RKO (cell line): Measurements from ENCODE around the gene LDLRAD3.

Experiments
- DNase-seq: peaks from one replicate; pipeline ENCODE4 v3.0.0-alpha.2; 2016; ENCODE audit warnings: low spot score

The LDLRAD3 gene

DNA sequence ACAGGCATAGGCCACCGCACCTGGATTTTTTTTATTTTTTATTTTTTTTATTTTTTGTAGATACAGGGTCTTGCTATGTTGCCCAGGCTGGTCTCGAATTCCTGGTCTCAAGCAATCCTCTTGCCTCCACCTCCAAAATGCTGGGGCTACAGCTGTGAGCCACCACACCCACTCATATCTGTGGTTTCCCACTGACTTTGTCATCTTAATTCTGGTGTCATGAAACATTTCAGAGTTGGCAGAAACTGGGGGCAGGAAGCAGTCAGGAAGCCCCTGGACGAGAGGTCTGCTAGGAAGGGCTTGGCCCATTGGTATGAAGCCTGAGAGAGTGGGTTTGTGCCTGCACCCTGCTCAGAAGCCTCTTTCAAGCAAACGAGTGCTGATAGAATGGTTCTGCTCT, 296.3 kb downstream of the LDLRAD3 start:
- DNase-seq: no peak

DNA sequence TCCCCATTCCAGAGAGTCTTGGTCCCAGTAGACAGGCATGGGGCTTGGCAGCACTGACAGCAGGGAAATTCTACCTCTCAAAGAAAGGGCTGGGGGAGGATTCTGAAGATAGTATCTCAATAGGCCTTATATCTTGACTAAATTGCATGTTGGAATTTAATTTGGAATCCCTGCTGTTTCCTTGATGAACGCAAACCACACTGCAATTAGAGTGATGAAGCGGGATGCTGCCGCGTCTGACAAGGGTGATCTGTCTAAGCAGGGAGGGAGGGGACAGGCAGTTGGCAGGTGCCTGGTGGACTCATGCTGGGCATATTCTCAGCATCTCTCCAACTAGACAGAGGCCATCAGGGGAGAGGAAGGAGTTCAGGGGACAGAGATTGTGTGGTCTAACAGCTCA, 296.9 kb downstream of the LDLRAD3 start:
- no peak for DNase-seq

DNA sequence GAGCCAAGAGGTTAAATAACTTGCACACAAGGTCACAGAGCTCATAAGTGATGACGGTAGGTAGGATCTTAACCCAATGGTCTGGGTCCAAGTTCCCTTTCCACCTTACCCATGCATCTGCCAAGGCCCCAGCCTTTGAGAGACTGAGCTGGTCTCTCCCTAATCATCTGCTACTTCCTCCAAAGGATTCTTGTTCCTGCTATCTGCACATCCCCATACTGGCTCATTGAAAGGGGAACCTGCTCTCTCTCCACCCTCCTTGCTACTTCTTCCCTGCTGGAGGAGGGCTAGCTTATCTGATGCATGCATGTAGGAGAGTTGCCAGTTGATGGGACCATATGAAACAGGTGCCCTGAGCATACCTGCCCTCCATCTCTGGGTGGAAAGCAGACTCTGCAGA, 297.6 kb downstream of the LDLRAD3 start:
- DNase-seq: no peak

DNA sequence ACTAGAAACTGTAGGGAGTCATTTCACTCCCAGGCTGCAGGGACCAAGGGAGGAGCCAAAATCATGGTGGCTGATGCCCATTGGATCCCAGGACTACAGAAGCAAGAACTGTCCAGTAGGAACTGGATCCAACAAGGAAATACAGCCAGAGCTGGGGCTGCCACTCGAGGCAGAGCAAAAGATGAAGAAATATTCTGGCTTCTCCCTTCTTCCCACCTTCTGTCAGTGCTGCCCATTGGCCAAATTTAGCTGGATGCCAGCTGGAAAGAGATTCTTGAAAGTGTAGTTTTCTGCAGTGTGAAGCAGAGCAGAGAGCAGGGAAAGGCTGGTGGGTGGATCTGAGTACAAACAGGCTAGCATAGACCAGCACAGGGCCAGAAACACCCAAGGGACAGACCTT, 299.8 kb downstream of the LDLRAD3 start:
- DNase-seq: no peak

DNA sequence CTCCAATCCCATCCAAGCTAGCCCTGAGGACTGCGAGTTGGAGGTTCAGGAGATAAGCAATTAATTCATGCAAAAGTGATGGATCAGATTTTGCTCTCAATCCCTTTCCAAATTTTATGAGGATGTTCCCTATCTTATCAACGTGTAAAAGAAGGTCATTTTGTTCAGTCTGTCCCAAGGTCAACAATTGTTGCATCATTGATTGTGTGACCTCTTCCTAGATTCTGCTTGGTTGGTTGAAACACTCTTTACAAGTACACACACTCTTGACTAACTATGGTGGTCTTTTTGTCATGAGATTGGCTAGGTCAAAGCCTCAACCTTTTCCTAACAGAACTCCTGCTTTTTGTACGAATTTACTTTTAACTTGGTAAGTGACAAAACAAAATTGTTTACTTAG, 303.6 kb downstream of the LDLRAD3 start:
- no peak for DNase-seq

DNA sequence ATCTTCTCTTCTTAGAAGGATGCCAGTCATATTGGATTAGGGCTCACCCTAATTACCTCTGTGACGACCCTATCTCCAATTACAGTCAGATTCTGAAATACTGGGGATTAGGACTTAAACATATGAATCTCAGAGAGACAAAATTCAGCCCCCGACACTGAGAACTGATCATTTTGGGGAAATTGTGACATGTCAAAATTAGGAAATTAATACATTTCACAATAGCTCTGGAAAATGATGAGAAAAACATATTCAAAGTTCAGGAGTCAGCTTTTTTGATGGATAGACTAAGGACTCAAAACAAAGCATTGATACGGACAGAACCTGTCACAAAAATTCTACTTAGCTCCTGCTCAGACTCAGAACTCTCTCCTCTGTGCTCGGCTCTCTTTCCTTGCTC, 304.6 kb downstream of the LDLRAD3 start:
- DNase-seq: no peak

DNA sequence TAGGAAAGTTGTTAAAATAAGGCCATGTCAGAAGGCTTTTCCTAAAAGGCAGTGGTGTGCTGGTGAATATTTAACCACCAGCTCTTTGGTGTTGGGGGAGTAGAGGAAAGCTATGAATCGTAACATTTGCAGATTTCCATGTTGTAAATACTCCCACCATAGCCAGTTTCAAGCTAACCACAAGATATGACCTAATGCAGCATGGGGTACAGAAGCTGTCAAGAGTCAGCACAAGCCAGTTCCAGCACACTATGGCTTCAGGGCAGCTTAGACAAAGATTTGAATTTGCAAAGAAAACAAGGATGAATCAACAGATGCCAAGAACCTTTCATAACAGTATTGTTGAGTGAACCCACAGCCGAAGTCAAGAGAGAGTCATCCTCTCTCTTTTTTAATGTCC, 305.4 kb downstream of the LDLRAD3 start:
- no peak for DNase-seq

DNA sequence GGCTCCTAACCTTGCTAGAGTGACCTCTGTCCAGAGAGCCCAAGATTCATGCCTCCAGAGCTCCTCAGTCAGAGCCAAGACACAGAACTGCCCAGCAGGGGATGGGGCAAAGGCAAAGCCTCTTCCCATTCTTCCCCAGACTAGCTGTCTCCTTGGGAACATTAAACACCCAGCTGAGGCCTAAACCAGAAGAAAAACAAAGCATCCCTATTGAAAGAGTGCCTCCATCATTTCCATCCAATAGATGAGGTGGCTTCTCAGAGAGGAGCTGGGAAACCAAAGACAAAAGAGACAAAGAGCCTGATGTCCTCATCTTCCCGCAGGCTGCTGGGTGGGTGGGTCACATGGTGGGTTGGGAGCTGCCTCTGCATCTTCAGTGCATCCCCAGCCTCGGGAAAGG, 308.0 kb downstream of the LDLRAD3 start:
- no peak for DNase-seq

DNA sequence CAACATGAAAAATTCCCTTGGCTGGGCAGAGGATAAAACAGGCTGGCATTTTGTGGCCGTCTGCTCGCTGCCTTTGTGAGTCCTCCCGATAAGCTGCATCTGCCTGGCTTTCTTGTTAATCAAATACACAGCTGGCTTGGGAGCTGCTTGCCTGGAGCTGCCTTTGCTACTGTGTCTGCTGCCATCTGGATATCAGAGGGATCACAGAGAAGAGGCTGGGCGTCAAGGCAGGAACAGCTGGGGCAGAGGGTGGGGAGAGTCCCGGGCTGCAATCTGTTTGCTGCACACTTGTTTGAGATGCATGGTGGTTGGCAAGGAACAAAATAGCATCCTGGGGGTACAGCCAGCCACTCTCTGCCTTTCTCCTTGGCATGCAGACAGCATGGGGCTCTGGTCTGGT, 309.4 kb downstream of the LDLRAD3 start:
- no peak for DNase-seq

DNA sequence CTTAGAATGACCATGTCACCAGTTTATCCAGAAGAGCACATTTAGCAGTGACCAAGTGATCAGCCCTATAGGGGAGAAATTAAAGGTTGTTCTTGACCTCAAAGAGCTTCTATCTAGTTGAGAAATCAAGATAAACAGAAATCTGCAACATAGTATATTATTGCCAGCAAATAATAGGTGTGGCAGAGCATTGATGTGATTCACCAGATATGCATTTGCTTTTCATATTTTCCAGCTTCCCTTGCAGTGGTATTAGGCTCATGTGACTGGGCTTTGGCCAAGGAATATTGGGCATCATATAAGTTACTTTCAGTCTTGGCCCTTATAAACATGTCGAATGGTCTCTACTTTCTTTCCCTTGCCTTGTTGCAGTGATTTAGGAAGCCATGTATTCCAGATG, 310.9 kb downstream of the LDLRAD3 start:
- DNase-seq: peak; percentile 8

DNA sequence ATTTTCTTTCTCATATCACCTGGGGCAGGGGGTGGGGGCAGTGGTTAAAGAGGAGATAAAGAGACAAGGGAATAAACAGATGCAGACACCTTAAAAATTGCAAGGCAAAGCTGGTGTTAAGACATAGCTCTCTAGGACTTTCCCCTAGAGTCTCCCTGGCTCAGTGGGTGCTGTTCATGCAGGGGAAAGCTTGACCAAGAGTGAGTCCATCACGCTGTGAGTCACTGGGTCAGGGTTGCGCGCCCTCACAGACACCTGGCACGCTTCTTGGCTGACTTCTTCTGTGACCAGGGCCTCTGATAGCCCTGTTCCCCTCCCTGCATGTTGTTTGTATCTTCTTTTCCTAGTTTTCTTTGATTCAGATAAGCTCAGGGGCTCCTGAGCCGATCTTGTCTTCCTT, 313.5 kb downstream of the LDLRAD3 start:
- DNase-seq: peak; percentile 36

DNA sequence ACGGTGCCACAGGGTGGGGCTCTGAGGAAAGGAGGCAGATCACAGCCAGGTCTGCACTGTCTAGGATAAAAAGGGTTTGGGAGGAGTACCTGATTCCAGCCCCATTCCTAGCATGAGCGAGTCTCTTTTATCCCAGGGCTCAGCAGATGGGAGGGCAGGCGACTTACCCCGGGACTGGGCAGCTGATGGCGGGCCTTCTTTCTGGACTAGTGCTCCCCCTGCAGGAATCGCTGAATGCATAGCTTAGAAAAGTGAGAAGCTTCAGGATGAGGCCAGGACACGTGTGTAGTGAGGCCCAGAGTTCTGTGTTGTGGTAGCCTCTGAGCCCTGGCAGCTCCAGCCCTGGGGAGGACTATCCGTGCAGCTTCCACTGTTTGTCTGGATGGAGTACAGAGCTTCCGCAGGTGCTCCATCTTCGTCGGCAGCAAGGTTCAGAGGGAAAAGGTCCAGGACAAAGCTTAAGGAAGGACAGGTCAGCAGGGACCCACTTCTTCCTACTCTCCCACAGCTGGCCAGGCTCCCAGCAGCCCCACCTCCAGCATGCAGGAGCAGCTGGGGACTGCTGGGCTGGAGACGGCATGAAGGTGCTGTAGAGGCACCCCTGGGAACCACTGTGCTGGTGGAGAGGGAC, 315.0 kb downstream of the LDLRAD3 start:
- DNase-seq: peak; percentile 68

DNA sequence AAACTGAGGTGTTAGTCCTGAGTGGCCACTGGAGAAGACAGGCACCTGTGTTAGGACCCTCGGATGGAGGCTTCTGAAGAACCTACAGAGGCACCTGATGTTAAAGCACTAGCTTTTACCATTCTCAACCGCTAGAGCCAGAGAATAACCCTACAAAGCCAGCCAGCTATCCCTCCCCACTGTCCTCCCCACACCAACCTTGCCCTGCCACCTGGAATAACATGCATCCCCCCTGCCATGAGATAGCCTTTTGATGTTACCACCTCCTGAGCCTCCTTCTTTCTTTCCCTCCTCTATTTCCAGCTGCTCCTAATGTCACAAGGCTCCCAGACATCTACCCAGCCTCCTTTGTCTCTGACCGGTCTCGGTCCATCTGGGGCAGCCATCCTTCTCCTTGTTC, 317.2 kb downstream of the LDLRAD3 start:
- no peak for DNase-seq

DNA sequence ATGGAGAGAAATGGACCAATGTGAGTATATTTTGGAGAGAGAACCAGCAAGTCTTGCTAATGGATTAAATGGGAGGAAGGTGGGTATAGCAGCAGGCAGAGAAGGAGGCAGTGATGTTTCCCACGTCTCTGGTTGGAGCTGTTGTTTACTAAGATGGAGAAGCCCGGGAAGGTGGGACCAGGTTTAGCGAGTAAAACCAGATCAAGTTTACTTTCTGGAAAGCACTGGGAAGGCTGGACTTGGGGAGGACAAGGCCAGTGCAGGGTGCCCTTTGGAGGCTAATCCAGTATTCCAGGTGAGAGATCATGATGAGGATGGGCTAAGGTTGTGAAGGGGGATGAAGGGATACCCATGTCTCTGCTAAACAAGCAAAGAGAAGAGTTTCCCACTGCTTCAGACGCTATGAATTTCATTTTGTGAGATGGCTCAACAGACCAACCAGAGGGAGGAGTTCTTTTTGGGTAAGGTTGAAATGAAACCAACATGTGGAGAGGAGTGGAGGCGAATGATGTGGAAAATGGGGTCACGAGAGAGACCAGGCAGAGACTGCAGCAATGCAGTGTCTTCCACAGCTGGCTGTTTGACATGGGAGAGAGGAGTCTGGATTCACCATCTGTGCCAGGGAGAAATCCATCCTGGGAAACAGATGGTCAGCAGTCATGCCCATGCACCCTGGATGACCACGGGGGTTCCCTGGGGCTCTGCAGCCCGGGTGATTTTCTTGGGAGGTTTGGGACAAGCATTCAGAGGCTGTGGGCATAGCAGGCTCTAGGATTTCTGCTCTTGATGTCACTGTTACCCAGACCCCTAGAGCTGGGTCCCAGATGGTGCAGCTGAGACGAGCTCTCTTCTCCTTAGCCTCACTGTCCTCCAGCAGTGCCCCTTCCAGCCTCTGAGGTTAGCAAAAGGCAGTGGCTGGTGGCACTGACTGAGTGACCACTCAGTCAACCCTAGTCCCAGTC, 320.4 kb downstream of the LDLRAD3 start:
- no peak for DNase-seq

DNA sequence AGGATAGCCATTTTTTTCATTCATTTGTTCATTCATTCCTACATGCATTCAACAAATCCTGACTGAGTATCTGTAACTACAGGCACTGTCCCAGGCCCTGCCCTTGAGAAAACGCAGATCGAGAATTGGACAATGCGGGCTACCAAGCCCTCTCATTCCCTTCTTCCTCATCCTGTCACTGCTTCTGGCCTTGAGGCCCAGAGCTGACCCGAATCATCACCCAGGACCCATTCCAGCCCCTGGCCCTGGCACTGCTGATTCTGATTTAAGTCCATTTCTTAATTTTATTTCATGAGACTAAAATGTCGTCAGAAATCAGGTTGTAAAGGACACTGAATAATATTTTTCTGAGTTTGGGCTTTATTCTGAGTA, 321.1 kb downstream of the LDLRAD3 start:
- no peak for DNase-seq

DNA sequence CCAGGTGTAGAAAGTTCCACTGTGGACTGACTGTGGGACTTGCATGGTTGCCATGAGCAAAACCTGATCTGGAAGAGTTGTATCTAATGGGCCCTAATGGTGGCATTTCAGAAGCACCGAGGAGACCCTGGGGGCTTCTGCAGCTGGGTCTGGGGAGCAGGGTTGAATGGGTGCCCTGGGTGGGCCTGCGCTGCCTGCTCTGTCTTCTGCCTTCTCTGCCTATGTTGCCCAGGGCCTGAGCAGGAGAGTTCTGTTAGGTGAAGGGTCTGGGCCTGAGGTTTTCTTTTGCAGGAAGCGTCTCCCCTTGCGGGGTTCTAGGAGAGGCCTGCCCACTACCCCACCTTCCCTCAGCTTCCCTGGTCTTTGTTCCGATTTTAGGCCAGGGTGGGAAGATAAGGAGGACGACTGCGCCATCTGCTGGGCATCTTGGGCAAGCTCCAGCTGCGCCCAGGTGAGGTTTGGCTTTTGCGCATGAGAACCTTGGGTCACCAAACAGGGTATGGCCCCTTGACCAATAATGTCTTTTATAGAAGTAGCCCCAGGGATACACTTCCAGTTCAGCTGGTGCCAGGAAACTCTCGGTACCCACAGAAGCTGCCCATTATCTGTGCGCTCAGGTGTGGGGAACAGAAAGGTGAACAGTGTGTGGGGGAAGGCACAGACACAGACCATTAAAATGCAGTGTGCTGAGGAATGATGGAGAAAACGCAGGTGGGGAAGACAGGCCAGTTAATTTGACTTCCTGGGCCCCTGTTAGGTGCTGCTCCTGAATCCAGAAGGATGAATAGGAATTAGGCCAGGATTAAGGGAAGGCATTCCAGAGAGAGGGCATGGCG, 322.1 kb downstream of the LDLRAD3 start:
- peak; percentile 37 for DNase-seq

DNA sequence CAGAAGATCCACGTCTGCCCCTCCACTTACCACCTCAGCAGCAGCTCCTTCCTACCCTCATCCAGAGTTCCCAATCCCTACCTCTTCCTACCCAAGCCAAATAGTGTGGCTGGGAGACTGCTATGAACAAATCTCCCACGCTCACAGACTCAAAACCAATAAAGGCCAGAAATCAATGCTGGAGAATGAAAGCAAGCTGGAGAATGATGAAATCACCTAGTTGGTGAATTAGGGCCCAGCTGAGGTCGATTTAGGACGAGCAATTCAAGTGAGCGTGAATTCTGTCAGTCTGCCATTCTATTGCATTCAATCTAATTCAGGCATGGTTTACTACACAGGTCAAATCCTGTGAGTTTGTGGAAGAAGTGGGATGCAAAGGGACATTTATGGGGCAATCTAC, 322.9 kb downstream of the LDLRAD3 start:
- no peak for DNase-seq

DNA sequence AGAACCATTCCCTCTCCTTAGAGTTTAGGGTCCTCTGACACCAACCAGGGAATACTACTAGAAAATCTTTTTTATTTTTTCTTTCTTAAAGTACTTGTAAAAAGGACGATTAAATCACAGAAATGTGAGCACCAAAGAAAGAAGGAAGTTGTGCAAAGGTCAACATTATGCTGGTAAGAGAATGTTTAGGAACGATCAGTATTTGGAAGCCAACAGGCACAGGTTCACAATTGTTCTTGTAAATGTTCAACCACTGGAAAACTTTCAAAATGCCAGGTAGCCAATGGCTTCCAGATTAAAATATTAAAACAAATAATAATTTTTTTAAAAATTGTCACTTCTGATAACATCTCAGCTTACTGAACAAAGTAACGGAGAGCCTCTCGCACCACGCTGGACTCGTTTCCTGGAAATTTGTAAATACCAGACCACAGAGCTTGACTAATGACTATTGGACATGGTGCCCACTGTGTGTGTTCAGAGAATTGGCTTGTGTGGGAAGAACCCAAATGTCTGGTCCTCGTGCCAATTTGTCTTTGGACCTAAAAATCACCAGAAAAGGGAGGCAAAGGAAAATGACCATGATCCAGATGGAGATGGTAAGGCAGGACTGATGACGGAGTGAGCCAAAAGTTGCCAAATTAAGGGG, 324.6 kb downstream of the LDLRAD3 start:
- DNase-seq: no peak

DNA sequence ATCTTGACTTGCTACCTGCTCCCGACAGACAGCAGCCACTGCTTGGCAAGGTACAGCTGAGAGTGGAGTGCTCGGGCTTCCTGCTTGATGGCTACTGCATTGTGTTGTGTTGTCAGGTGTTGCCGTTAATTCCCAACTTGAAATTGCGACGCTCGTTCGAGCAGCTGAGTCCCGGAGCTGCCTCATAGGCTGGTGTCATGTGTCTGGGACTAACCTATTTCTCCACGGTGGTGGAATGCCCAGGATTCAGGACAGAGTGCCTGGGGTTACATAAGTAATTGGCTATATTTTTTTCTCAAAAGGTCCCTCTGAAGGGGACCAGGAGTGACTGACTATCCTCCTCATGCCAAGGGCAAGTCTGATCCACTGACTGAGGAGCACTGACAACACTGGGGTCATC, 326.8 kb downstream of the LDLRAD3 start:
- DNase-seq: no peak

DNA sequence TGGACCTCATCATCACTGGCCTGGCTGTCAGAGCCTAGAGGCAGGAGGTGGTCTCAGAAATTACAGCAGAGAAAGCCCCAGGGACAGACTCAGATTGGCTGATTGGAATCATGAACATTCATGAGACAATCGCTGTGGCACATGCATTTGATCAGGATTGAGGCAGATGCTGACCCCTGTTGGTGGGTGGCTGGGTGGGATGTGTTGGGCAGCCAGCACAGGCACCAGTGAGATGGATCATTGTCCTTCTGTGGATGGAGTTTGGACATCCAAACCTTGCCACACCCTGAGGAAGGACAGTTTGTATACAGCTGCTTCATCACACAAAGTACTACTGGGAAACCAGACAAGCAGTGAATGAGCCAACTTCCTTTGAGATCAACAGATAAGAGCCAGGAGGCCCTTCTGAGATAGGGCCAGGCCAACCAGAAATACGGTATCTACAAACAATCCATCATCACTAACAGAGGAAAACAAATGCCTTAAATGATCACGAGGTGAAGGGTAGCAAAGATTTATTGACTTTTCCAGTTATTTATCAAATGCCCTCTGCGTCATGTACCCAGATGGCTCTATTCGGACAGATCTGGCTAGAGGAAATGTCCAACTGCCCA, 328.0 kb downstream of the LDLRAD3 start:
- DNase-seq: no peak

DNA sequence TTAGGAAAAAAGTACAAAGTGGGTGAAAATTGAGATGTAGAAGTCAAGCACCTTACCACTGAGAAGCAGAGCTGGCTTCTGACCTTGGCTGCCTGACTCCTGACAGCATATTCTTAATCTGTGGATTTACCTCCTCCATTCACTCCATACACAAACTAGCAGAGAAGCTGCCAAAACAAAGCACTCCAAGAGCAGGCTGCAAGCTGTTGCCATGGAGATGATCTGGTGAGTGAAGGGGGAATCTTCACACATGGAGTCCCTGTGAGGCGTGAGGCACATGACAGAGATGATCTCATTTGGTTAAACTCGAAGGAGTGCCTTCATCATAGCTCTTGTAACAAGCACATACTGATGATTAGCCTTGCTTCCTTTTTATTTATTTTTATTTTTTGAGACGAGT, 329.2 kb downstream of the LDLRAD3 start:
- DNase-seq: no peak

DNA sequence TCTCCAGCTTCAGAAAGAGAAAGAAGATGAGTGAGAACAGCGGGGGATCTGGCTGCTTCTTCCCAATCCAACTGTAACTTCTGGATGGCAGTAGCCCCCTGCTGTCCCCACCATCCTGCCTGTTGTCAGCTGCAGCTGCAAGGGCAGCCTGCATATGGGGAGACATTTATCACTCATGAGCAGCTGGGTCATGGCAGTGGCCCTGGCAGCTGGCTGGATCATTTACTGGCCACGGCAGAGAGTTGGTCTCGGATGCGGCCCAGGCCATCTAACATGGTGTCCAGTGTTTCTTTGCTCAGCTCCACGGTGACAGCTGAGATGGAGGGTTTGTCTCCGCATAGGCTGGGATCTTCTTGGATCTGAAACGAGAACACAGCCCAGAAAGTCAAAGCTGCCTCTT, 330.6 kb downstream of the LDLRAD3 start:
- no peak for DNase-seq
